ENCODE data around the gene DEUP1.
"Not testable (repeated sequence)": the region's sequence is repeated elsewhere in the genome, so short reads cannot be mapped to it uniquely, and the experiment has no call there.

DEUP1 gene

DNA sequence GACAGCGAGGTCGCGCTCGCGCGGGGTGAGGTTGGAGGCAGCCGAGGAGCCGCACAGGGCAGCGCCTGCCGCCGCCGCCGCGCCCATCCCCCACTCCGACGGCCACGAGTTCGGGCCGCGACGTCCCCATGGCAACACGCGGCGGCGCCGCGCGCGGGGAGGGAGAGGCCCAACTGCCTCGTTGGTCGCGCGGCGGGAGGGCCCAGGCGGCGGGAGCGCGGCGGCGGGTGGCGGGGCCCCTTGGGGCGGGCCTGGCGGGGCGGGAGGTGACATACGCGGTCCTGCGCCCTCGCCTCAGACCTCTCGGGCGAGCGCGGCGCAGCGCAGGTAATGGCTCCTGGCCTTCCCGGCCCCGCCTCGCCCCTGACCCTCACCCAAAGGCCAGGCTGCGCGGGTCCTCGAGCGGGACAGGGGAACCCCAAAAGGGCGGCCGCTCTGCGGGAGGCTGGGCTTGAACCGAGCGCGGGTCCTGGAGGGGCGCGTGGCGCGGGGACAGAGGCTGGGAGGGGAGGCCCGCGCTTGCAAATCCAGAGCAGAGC lies at the start of gene DEUP1:
TSS of gene DEUP1 (plus strand) at position 297 of the 539 bp plus-strand sequence. CDS start 1,518 bp downstream, outside the sequence.
- DNase-seq (ENCODE audit: low read depth), result no peak

DNA sequence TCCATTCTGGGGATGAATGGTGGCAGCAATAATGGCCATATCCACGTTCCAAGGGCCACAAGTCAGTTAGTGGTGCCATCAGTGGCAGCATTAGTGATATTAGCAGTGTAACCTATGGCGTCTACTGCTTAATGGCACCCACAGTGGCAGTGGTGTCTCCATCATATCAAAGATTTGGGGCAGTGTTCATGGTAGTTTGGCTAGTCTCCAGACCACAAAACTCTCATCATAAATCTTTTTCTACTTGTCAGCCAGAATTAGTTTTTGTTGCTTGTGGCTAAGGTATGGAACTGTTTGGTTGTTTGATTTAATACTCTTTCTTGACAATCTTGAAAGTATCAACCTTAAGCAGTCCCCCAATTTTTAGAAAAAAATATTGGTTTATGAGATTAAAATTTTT lies 45.1 kb upstream of the DEUP1 start:
- no peak for DNase-seq (ENCODE audit: low read depth)

GRCh38 chr11:93287434-93287833 lies 43.1 kb upstream of the DEUP1 start:
- DNase-seq (ENCODE audit: low read depth), result no peak

GRCh38 chr11:93288079-93288478 lies 42.5 kb upstream of the DEUP1 start:
- DNase-seq (ENCODE audit: low read depth), result no peak

GRCh38 chr11:93288767-93289166 lies 41.8 kb upstream of the DEUP1 start:
- DNase-seq (ENCODE audit: low read depth), result no peak

GRCh38 chr11:93289782-93290463 lies 40.6 kb upstream of the DEUP1 start:
- no peak for DNase-seq (ENCODE audit: low read depth)

GRCh38 chr11:93291110-93291509 lies 39.4 kb upstream of the DEUP1 start:
- DNase-seq (ENCODE audit: low read depth), result no peak

DNA sequence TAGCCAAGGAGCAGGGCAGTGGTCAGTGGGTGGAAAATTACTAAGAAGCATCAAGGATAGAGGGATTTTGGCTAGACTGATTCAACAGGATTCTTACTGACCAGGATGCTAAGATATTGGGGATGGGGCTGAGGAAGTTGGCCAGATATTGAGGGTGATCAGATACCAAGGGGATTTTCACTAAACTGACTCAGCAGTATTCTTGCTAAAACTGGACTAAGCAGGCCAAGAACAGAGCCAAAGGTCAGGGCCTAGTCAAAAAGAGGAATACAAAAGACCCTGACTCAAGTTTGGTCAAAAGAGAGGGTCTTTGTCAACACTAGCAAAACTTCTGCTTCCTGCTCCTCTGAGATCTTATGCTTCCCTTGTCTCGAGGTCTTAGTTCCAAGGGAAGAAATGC lies 38.6 kb upstream of the DEUP1 start:
- DNase-seq (ENCODE audit: low read depth), result no peak

GRCh38 chr11:93295921-93296575 lies 34.5 kb upstream of the DEUP1 start:
- no peak for DNase-seq (ENCODE audit: low read depth)

DNA sequence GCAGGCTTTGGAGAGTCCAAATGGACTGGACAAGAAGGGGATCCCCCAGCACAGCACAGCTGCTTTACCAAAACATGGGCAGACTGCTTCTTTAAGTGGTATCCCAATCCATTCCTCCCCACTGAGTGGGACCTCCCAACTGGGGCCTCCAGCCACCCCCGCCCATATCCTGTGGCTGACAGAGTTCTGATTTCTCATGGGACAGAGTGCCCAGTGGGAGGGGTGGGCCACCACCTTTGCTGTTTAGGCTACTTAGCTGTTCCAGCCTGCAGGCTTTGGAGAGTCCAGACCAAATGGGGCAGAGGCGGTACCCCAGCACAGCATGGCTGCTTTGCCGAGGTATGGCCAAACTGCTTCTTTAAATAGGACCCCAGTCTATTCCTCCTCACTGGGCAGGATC lies 26.9 kb upstream of the DEUP1 start:
- DNase-seq (ENCODE audit: low read depth), result no peak

- not testable (repeated sequence) for DNase-seq (ENCODE audit: low read depth)
Measured at GRCh38 chr11:93314399-93314798, 16.1 kb upstream of the DEUP1 start.

DNA sequence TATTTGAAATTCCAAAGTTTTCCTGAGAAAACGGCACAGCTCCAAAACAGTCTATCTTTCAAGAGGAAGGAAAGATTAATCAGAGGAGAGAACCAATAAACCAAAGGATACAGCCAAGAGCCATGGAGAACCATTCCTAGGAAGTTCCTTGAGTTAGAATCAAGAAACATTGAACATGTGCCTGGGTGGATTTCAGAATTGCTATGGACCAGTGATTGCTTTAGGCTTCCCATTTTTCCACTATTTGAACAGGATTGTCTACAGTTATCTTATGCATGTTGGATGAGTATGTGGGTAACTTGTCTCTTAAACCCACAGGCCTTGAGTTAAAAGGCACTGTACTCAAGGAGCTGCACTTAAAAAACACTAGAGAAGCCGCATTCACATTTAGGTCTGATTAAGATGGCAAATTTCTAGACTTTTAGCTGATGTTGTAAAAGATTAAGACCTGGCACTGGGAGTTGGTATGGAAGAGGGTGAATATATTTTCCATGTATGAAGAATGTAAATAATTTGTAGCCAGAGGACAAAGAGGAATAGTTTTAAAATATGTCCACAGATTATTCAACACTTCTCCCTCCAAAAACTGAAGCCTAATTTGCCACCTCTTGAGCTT lies 11.2 kb upstream of the DEUP1 start:
- no peak for DNase-seq (ENCODE audit: low read depth)

DNA sequence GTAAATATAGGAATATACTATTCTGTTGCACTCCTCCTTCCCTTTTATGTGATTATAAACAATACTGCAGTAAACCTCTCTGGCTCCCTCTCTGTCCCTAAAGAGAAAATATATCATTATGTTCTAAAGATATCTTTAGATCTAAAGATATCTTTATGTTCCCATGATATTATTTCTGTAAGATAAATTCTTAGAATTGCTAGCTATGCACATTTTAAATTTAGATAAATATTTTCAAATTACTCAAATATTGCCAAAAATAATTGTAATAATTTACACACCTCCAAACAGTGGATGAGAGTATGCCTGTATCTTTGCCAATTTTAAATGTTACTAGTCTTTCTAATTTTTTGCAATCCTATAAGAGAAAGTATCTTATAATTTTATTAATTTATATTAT lies 10.3 kb upstream of the DEUP1 start:
- DNase-seq (ENCODE audit: low read depth), result no peak

DNA sequence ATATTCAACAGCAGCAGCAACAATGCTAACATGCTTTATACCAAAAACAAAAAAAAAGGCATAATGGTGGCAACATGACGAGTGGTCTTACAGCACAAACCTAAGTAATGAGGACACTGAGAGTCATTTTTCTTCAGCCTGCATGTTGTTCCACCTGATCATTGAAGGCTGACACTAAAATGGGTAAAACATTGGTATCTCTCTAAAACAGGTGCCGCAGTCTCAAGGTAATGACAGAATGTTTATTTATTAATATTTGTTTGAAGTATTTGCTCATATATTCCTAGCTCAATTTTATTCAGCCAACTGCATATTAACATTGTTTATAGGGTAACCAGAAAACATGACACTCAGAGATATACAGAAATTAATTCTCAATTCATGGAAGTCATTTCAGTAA lies 8.3 kb upstream of the DEUP1 start:
- DNase-seq (ENCODE audit: low read depth), result no peak

GRCh38 chr11:93323747-93324146 lies 6.8 kb upstream of the DEUP1 start:
- DNase-seq (ENCODE audit: low read depth), result no peak

DNA sequence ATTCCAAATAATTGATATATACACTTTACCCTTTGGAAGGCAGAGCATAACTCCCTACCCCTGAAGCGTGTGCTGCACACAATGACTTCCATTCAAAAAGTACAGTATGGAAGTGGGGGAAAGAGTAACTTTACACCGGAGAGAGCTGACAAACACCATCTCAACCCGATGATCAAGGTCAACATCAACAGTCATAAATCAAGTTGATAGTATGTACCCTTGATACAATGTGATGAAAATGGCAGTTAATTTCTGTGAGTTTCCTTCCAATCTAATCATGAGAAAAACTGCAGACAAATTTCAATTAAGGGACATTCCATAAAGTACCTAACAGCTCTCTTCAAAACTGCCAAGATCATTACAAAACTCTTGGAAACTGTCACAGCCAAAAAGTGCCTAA lies 6.0 kb upstream of the DEUP1 start:
- DNase-seq (ENCODE audit: low read depth), result no peak

DNA sequence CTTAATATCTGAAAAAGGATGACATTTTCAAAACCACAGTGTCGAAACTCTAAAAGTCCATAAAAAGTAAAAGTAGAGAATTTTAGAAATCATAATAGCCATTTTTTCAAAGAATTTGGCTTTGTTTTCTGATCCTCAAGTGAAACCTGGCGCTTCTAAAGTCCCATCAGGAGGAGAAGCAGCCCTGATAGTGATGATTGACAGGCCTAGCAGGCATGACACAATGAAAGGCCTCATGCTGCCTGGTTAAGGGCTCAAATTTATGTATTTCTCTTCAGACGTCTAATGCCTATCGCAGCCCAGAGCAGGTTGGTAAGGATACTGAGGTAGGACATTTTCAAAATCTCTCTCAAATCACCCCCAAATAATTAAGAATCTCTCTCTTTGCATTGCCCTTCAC lies 3.9 kb upstream of the DEUP1 start:
- no peak for DNase-seq (ENCODE audit: low read depth)

DNA sequence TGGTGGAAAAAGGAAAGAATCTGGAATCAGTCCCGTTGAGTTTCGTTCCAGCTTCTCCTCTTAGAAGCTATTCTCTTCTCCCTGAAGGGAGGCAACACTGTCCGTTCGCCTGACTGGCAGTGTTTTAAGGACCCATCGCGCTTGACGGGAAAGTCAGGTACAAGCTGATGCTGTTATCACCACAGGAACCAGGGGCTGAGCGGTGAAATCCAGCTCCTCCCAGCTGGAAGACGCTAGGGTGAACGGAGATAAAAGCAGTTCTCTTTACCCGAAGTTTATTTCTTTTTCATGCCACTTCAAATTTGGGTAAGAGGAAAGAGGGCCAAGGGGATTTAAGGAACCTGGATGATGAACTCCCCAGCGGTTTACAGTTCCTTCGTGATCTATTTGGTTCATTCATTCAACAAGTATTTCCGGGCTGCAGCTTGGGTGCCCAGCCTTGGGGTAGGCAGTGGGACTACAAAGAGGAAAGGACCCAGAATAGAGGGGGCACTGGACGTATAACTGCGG lies 551 bp upstream of the DEUP1 start:
- no peak for DNase-seq (ENCODE audit: low read depth)

- DNase-seq (ENCODE audit: low read depth), result no peak
Measured at GRCh38 chr11:93340223-93340622, 9.7 kb downstream of the DEUP1 start.

DNA sequence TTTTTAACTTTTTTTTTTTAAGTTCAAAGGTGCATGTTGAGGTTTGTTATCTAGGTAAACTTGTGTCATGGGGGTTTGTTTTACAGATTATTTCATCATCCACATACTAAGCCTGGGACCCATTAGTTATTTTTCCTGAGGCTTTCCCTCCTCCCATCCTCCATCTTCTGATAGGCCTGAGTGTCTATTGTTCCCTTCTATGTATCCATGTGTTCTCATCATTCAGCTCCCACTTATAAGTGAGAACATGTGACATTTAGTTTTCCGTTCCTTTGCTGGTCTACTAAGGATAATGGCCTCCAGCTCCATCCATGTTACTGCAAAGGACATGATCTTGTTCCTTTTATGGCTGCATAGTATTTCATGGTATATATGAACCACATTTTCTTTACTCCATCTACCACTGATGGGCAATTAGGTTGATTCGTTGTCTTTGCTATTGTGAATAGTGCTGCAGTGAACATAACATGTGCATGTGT lies 14.4 kb downstream of the DEUP1 start:
- no peak for DNase-seq (ENCODE audit: low read depth)

DNA sequence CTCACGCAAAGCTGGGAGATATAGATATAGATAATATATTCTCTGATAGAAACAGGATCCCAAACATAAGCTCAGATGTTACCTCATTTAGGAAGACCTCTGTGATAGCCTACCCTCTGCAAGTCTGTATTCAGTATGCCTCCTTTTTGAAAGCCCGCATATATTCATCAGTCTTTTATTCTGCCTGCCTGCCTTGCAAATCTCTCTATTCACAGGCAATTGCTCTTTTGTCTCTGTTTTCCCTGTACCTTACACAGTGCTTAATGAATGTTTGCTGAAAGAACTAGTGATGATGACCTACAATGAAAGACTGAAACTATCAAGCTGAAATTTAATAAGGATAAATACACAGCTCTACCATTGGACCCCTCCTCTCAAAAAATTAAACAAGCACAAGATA lies 18.4 kb downstream of the DEUP1 start:
- no peak for DNase-seq (ENCODE audit: low read depth)

DNA sequence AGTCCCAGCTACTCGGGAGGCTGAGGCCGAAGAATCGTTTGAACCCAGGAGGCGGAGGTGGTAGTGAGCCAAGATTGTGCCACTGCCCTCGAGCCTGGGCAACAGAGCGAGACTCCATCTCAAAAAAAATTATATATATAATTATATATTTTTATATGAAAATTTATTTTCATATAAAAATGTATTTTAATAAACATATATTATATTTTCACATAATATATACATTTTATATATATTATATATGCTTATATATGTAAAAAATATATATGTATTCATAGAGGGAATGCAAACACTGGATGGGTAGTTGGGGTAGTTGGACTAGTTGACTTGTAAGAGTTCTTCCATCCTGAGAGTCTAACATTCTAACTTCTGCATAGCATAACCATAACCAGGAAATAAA lies 20.3 kb downstream of the DEUP1 start:
- no peak for DNase-seq (ENCODE audit: low read depth)

- no peak for DNase-seq (ENCODE audit: low read depth)
Measured at GRCh38 chr11:93359396-93359795, 28.9 kb downstream of the DEUP1 start.

All from activated T-helper 9 cell treated with anti-CD3 and anti-CD28 coated beads, Interleukin-2, amount 50 U/mL, for 16 hours (primary cell).